ENCODE data around the gene PCDHGA3. TPM values are rescaled to one million over a fixed set of nuclear protein-coding genes. Genes with fewer than 3 reads are reported as not detected.
"Not testable (repeated sequence)": the region's sequence is repeated elsewhere in the genome, so short reads cannot be mapped to it uniquely, and the experiment has no call there.

The PCDHGA3 gene
- total and polyA plus RNA-seq, 2 of the 13 experiments (the other 11 are each of a cell fraction or from before 2014, with no cell fraction given), result 0.05 TPM; not detected in 1

- Histone ChIP-seq H3K9ac (ENCODE audit: insufficient read depth, low read depth, low read length) (no peak overlapping the region), H3K79me2 (ENCODE audit: insufficient read depth, low read length) (no peaks in the 10 kb centered on the region), H3K4me1 (ENCODE audit: insufficient read depth, low read length) (no peaks in the 10 kb centered on the region), H3K27ac (ENCODE audit: extremely low read length, insufficient read depth, low read length) (no peak overlapping the region), H3K4me2 (ENCODE audit: low read depth, low read length) (no peak overlapping the region), H2AFZ (ENCODE audit: low read length) (no peak overlapping the region), H3K27me3 (ENCODE audit: control insufficient read depth in 1 of 2, insufficient read depth in 2 of 2, low read length in 2 of 2) (no peaks in the 10 kb centered on the region; a peak in 1 of 5 replicates), H3K36me3 (replicated peaks in 1 of 2; ENCODE audit: control insufficient read depth in 1 of 2, insufficient read depth in 2 of 2, low read length in 2 of 2) (no peaks in the 10 kb centered on the region), H3K4me3 (replicated peaks in 1 of 3; ENCODE audit: insufficient read depth in 1 of 3, low read depth in 2 of 3, low read length in 3 of 3) (no peak overlapping the region), H3K9me3 (ENCODE audit: low read length) (peaks cover 22% of the 10 kb centered on the region), H4K20me1 (ENCODE audit: insufficient read depth, low read length) (no peaks in the 10 kb centered on the region)
- in situ Hi-C loops (cut with HindIII; ENCODE audit: extremely low pct_ligation_motif_present, low pct_unique_long_range_greater_than_20kb), result no loop called here
- intact Hi-C loops (cut with micrococcal nuclease; ENCODE audit: unreplicated experiment), result no loop called here
- ChIA-PET POLR2A (no interaction called here), CTCF (ENCODE audit: low intra/inter-chr PET ratio, low total read pairs) (no interaction called here)
- DNase-seq (ENCODE audit: low spot score) (no peak), ATAC-seq (no peak), FAIRE-seq (no peak)
- TF ChIP-seq KAT2B (IDR thresholded peaks at IDR 0.05; ENCODE audit: borderline replicate concordance, low read depth, low read length) (no peak), ZNF318 (CRISPR knock-in tag; IDR thresholded peaks at IDR 0.05) (no peak), ATAD3A (CRISPR knock-in tag; IDR thresholded peaks at IDR 0.05) (no peak), ZNF317 (CRISPR knock-in tag; IDR thresholded peaks at IDR 0.05) (no peak), NFYC (CRISPR knock-in tag; IDR thresholded peaks at IDR 0.05) (no peak), ZNF510 (CRISPR knock-in tag; IDR thresholded peaks at IDR 0.05; ENCODE audit: low read depth) (no peak)
- WGBS (ENCODE audit: low lambda C conversion rate), result 75% methylated on average over 20 of the region's 20 CpGs
- BruUV-seq (replicated peaks), result no TSS peak
These were observed 1.7 kb downstream of the PCDHGA3 start for GRCh38 chr5:141345327-141345726.

GRCh38 chr5:141346017-141346416 lies 2.4 kb downstream of the PCDHGA3 start:
- H3K9ac ChIP-seq (ENCODE audit: insufficient read depth, low read depth, low read length); POLR2A ChIA-PET; H3K36me3 ChIP-seq (replicated peaks in 1 of 2; ENCODE audit: control insufficient read depth in 1 of 2, insufficient read depth in 2 of 2, low read length in 2 of 2); H3K4me2 ChIP-seq (ENCODE audit: low read depth, low read length); intact Hi-C loops (cut with micrococcal nuclease; ENCODE audit: unreplicated experiment); H3K27ac ChIP-seq (ENCODE audit: extremely low read length, insufficient read depth, low read length); H3K4me3 ChIP-seq (replicated peaks in 1 of 3; ENCODE audit: insufficient read depth in 1 of 3, low read depth in 2 of 3, low read length in 3 of 3); FAIRE-seq; H3K4me1 ChIP-seq (ENCODE audit: insufficient read depth, low read length); in situ Hi-C loops (cut with HindIII; ENCODE audit: extremely low pct_ligation_motif_present, low pct_unique_long_range_greater_than_20kb); DNase-seq (ENCODE audit: low spot score); H4K20me1 ChIP-seq (ENCODE audit: insufficient read depth, low read length); CTCF ChIA-PET (ENCODE audit: low intra/inter-chr PET ratio, low total read pairs); H3K79me2 ChIP-seq (ENCODE audit: insufficient read depth, low read length); ATAC-seq; H3K27me3 ChIP-seq (ENCODE audit: control insufficient read depth in 1 of 2, insufficient read depth in 2 of 2, low read length in 2 of 2); H2AFZ ChIP-seq (ENCODE audit: low read length); BruUV-seq (replicated peaks): not testable (repeated sequence)
- peaks cover 24% of the 10 kb centered on the region for H3K9me3 ChIP-seq (ENCODE audit: low read length)
- 76% methylated on average over 7 of the region's 35 CpGs for WGBS (ENCODE audit: low lambda C conversion rate)

Measured in HepG2 (cell line).